HS-27A (cell line): ENCODE measurements around the gene SPDEF.

Experiments
- DNase-seq: peaks from one replicate; pipeline ENCODE4 v3.0.0-alpha.2; 2012; ENCODE audit warnings: low read depth, missing footprints

Gene SPDEF

GRCh38 chr6:34556031-34556471 lies at the start of gene SPDEF:
Gene SPDEF, minus strand, starts transcription at chr6:34556329. Its CDS starts 11,874 bp downstream, at chr6:34544455.
- DNase-seq: no peak

- no peak for DNase-seq
Measured at GRCh38 chr6:34603707-34604106, 47.6 kb upstream of the SPDEF start.

GRCh38 chr6:34602318-34603111 lies 46.4 kb upstream of the SPDEF start:
- DNase-seq: no peak

- no peak for DNase-seq
Measured at GRCh38 chr6:34601706-34602105, 45.6 kb upstream of the SPDEF start.

- no peak for DNase-seq
Measured at GRCh38 chr6:34600796-34601195, 44.7 kb upstream of the SPDEF start.

- no peak for DNase-seq
Measured at GRCh38 chr6:34600101-34600500, 44.0 kb upstream of the SPDEF start.

GRCh38 chr6:34598712-34599111 lies 42.6 kb upstream of the SPDEF start:
- no peak for DNase-seq

- DNase-seq: no peak
Measured at GRCh38 chr6:34597605-34598353, 41.6 kb upstream of the SPDEF start.

- no peak for DNase-seq
Measured at GRCh38 chr6:34596798-34597197, 40.7 kb upstream of the SPDEF start.

- no peak for DNase-seq
Measured at GRCh38 chr6:34595332-34596184, 39.4 kb upstream of the SPDEF start.

- no peak for DNase-seq
Measured at GRCh38 chr6:34593701-34594100, 37.6 kb upstream of the SPDEF start.

GRCh38 chr6:34592208-34592952 lies 36.3 kb upstream of the SPDEF start:
- no peak for DNase-seq

GRCh38 chr6:34589691-34590090 lies 33.6 kb upstream of the SPDEF start:
- DNase-seq: no peak

- no peak for DNase-seq
Measured at GRCh38 chr6:34589140-34589539, 33.0 kb upstream of the SPDEF start.

GRCh38 chr6:34587851-34588250 lies 31.7 kb upstream of the SPDEF start:
- no peak for DNase-seq

GRCh38 chr6:34587325-34587724 lies 31.2 kb upstream of the SPDEF start:
- no peak for DNase-seq

GRCh38 chr6:34586327-34587040 lies 30.4 kb upstream of the SPDEF start:
- no peak for DNase-seq

- DNase-seq: no peak
Measured at GRCh38 chr6:34585512-34586061, 29.5 kb upstream of the SPDEF start.

- DNase-seq: no peak
Measured at GRCh38 chr6:34585108-34585507, 29.0 kb upstream of the SPDEF start.

- no peak for DNase-seq
Measured at GRCh38 chr6:34584694-34585093, 28.6 kb upstream of the SPDEF start.
